ENCODE measurements around the gene MBNL1. TPM values are rescaled to one million over a fixed set of nuclear protein-coding genes. Genes with fewer than 3 reads are reported as not detected.

MBNL1 gene
- total RNA-seq, 1 experiment from 2014 or later = 265 TPM

DNA sequence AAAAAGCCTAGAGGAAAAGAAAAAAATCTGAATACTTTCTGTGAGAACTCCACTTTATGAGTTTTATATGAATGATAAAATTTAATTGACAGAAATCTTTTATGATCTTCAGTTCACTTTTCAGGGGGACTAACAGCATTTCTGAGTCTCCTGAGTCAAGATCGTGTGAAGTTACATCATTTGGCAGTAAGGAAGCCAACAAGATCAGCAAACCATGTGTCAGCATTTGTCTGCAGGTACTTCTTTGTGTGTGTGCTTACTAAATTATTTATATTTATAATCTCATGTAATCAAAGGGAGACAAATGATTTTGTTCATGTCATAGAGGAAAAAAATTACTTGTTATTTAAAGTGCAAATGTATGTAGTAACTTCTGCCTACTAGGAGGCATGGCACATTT is 217.6 kb downstream of the MBNL1 start:
- Histone ChIP-seq H3K9ac (ENCODE audit: low read length) (no peak overlapping the region), H3K27ac (ENCODE audit: low read length) (no peak overlapping the region), H3K9me3 (ENCODE audit: low read length) (no peaks in the 10 kb centered on the region), H3K4me1 (ENCODE audit: low read length) (no peaks in the 10 kb centered on the region), H3K4me3 (ENCODE audit: low read length) (no peak overlapping the region), H3K36me3 (ENCODE audit: insufficient read depth, low read length) (no peaks in the 10 kb centered on the region), H4K20me1 (ENCODE audit: insufficient read depth, low read depth, low read length) (no peaks in the 10 kb centered on the region), H3K4me2 (ENCODE audit: low read depth, low read length, poor library complexity, severe bottlenecking) (no peak overlapping the region), H2AFZ (ENCODE audit: low read length) (no peak overlapping the region), H3K79me2 (ENCODE audit: low read length) (no peaks in the 10 kb centered on the region), H3K27me3 (ENCODE audit: low read length) (no peaks in the 10 kb centered on the region), H3K9me2 (replicated peaks; ENCODE audit: insufficient read depth, low read length) (no peaks in the 10 kb centered on the region)
- DNase-seq = no peak

GRCh38 chr3:152488449-152488848 is 219.7 kb downstream of the MBNL1 start:
- no peaks in the 10 kb centered on the region for H4K20me1 ChIP-seq (ENCODE audit: insufficient read depth, low read depth, low read length)

GRCh38 chr3:152491922-152492321 is 223.2 kb downstream of the MBNL1 start:
- Histone ChIP-seq H4K20me1 (ENCODE audit: insufficient read depth, low read depth, low read length) (no peaks in the 10 kb centered on the region), H3K9me3 (ENCODE audit: low read length) (no peaks in the 10 kb centered on the region), H3K4me3 (ENCODE audit: low read length) (no peak overlapping the region), H3K4me1 (ENCODE audit: low read length) (peaks cover 7% of the 10 kb centered on the region), H3K4me2 (ENCODE audit: low read depth, low read length, poor library complexity, severe bottlenecking) (no peak overlapping the region), H3K9me2 (replicated peaks; ENCODE audit: insufficient read depth, low read length) (no peaks in the 10 kb centered on the region), H3K79me2 (ENCODE audit: low read length) (no peaks in the 10 kb centered on the region), H3K9ac (ENCODE audit: low read length) (no peak overlapping the region), H3K27ac (ENCODE audit: low read length) (no peak overlapping the region), H2AFZ (ENCODE audit: low read length) (no peak overlapping the region), H3K36me3 (ENCODE audit: insufficient read depth, low read length) (no peaks in the 10 kb centered on the region), H3K27me3 (ENCODE audit: low read length) (no peaks in the 10 kb centered on the region)
- DNase-seq = no peak

More at GRCh38 chr3:152488449-152488848, 219.7 kb downstream of the MBNL1 start:
- H3K79me2 ChIP-seq (ENCODE audit: low read length) = no peaks in the 10 kb centered on the region
- H3K9ac ChIP-seq (ENCODE audit: low read length) = no peak overlapping the region
- no peaks in the 10 kb centered on the region for H3K9me2 ChIP-seq (replicated peaks; ENCODE audit: insufficient read depth, low read length)
- H3K9me3 ChIP-seq (ENCODE audit: low read length) = no peaks in the 10 kb centered on the region
- no peak overlapping the region for H3K4me2 ChIP-seq (ENCODE audit: low read depth, low read length, poor library complexity, severe bottlenecking)
- no peaks in the 10 kb centered on the region for H3K36me3 ChIP-seq (ENCODE audit: insufficient read depth, low read length)
- no peak for DNase-seq
- H3K4me3 ChIP-seq (ENCODE audit: low read length) = no peak overlapping the region
- H2AFZ ChIP-seq (ENCODE audit: low read length) = no peak overlapping the region
- H3K4me1 ChIP-seq (ENCODE audit: low read length) = no peaks in the 10 kb centered on the region
- no peak overlapping the region for H3K27ac ChIP-seq (ENCODE audit: low read length)
- no peaks in the 10 kb centered on the region for H3K27me3 ChIP-seq (ENCODE audit: low read length)

DNA sequence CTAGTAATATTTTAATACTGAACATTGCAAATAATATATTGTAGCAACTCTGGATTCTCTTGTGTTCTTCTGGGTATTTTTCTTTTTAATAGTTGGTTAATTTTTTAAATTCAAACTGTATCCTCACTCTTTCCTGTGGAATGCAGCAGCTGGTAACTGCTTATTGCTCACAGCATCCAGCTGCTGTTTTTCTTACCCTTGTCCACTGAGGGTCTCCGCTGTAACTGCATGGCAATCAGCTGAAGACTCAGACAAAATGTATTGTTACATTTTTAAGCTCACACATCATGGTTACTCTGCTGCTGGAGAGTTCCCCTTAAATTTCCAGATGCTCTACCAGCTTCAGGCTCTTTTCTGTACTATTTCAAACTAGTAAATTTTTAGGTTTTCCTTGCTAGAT is 227.6 kb downstream of the MBNL1 start:
- H3K9ac ChIP-seq (ENCODE audit: low read length) = no peak overlapping the region
- no peaks in the 10 kb centered on the region for H3K27me3 ChIP-seq (ENCODE audit: low read length)
- DNase-seq = no peak
- no peaks in the 10 kb centered on the region for H4K20me1 ChIP-seq (ENCODE audit: insufficient read depth, low read depth, low read length)
- H3K79me2 ChIP-seq (ENCODE audit: low read length) = no peaks in the 10 kb centered on the region
- peaks cover 13% of the 10 kb centered on the region for H3K4me1 ChIP-seq (ENCODE audit: low read length)
- H3K36me3 ChIP-seq (ENCODE audit: insufficient read depth, low read length) = no peaks in the 10 kb centered on the region
- H3K9me2 ChIP-seq (replicated peaks; ENCODE audit: insufficient read depth, low read length) = no peaks in the 10 kb centered on the region
- no peak overlapping the region for H3K27ac ChIP-seq (ENCODE audit: low read length)
- H3K4me2 ChIP-seq (ENCODE audit: low read depth, low read length, poor library complexity, severe bottlenecking) = no peak overlapping the region
- H3K4me3 ChIP-seq (ENCODE audit: low read length) = no peak overlapping the region
- no peak overlapping the region for H2AFZ ChIP-seq (ENCODE audit: low read length)
- H3K9me3 ChIP-seq (ENCODE audit: low read length) = no peaks in the 10 kb centered on the region

DNA sequence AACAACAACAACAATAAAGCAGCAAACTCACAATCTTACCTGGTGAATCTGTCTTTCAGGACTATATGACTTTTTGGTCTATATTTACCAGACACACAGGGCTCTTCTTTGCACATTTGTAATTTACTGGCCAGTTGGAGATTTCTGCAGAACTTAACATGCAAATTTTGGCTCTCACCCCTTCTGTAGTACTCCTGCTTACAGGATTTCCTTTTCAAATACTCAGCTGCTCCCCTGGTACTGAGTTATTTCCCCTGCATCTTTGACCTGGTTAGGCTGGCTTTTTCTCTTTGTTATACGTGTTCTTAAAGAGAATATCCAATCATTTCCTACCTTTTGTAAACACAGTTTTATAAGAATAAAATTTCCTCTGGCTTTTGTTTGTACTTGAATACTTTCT is 228.0 kb downstream of the MBNL1 start:
- Histone ChIP-seq H3K27ac (ENCODE audit: low read length) (no peak overlapping the region), H3K27me3 (ENCODE audit: low read length) (no peaks in the 10 kb centered on the region), H3K79me2 (ENCODE audit: low read length) (no peaks in the 10 kb centered on the region), H3K9me3 (ENCODE audit: low read length) (no peaks in the 10 kb centered on the region), H3K9me2 (replicated peaks; ENCODE audit: insufficient read depth, low read length) (no peaks in the 10 kb centered on the region), H2AFZ (ENCODE audit: low read length) (no peak overlapping the region), H4K20me1 (ENCODE audit: insufficient read depth, low read depth, low read length) (no peaks in the 10 kb centered on the region), H3K4me3 (ENCODE audit: low read length) (no peak overlapping the region), H3K4me2 (ENCODE audit: low read depth, low read length, poor library complexity, severe bottlenecking) (no peak overlapping the region), H3K9ac (ENCODE audit: low read length) (no peak overlapping the region), H3K36me3 (ENCODE audit: insufficient read depth, low read length) (no peaks in the 10 kb centered on the region), H3K4me1 (ENCODE audit: low read length) (peaks cover 13% of the 10 kb centered on the region)
- DNase-seq = no peak

- no peak overlapping the region for H3K4me3 ChIP-seq (ENCODE audit: low read length)
- no peaks in the 10 kb centered on the region for H3K36me3 ChIP-seq (ENCODE audit: insufficient read depth, low read length)
- H3K9me3 ChIP-seq (ENCODE audit: low read length) = no peaks in the 10 kb centered on the region
- H4K20me1 ChIP-seq (ENCODE audit: insufficient read depth, low read depth, low read length) = no peaks in the 10 kb centered on the region
- no peaks in the 10 kb centered on the region for H3K9me2 ChIP-seq (replicated peaks; ENCODE audit: insufficient read depth, low read length)
- no peak overlapping the region for H3K4me2 ChIP-seq (ENCODE audit: low read depth, low read length, poor library complexity, severe bottlenecking)
- no peak overlapping the region for H3K9ac ChIP-seq (ENCODE audit: low read length)
- H3K4me1 ChIP-seq (ENCODE audit: low read length) = peaks cover 13% of the 10 kb centered on the region
- DNase-seq = no peak
- no peak overlapping the region for H3K27ac ChIP-seq (ENCODE audit: low read length)
- H2AFZ ChIP-seq (ENCODE audit: low read length) = no peak overlapping the region
- H3K79me2 ChIP-seq (ENCODE audit: low read length) = no peaks in the 10 kb centered on the region
- H3K27me3 ChIP-seq (ENCODE audit: low read length) = no peaks in the 10 kb centered on the region
These were observed 228.7 kb downstream of the MBNL1 start for GRCh38 chr3:152497457-152497856.

- H3K27me3 ChIP-seq (ENCODE audit: low read length) = no peaks in the 10 kb centered on the region
- H3K4me3 ChIP-seq (ENCODE audit: low read length) = no peak overlapping the region
- no peak overlapping the region for H3K9ac ChIP-seq (ENCODE audit: low read length)
- H3K9me2 ChIP-seq (replicated peaks; ENCODE audit: insufficient read depth, low read length) = no peaks in the 10 kb centered on the region
- no peak overlapping the region for H3K27ac ChIP-seq (ENCODE audit: low read length)
- no peak overlapping the region for H2AFZ ChIP-seq (ENCODE audit: low read length)
- peaks cover 13% of the 10 kb centered on the region for H3K4me1 ChIP-seq (ENCODE audit: low read length)
- H3K79me2 ChIP-seq (ENCODE audit: low read length) = no peaks in the 10 kb centered on the region
- no peaks in the 10 kb centered on the region for H4K20me1 ChIP-seq (ENCODE audit: insufficient read depth, low read depth, low read length)
- H3K36me3 ChIP-seq (ENCODE audit: insufficient read depth, low read length) = no peaks in the 10 kb centered on the region
- H3K9me3 ChIP-seq (ENCODE audit: low read length) = no peaks in the 10 kb centered on the region
- no peak overlapping the region for H3K4me2 ChIP-seq (ENCODE audit: low read depth, low read length, poor library complexity, severe bottlenecking)
- DNase-seq = no peak
These were observed 229.2 kb downstream of the MBNL1 start for GRCh38 chr3:152497890-152498289.

GRCh38 chr3:152499791-152500385 is 231.2 kb downstream of the MBNL1 start:
- Histone ChIP-seq H2AFZ (ENCODE audit: low read length) (no peak overlapping the region), H3K4me3 (ENCODE audit: low read length) (no peak overlapping the region), H3K27me3 (ENCODE audit: low read length) (no peaks in the 10 kb centered on the region), H3K27ac (ENCODE audit: low read length) (no peak overlapping the region), H3K4me1 (ENCODE audit: low read length) (peaks cover 13% of the 10 kb centered on the region), H3K36me3 (ENCODE audit: insufficient read depth, low read length) (no peaks in the 10 kb centered on the region), H3K9me2 (replicated peaks; ENCODE audit: insufficient read depth, low read length) (no peaks in the 10 kb centered on the region), H3K4me2 (ENCODE audit: low read depth, low read length, poor library complexity, severe bottlenecking) (no peak overlapping the region), H3K79me2 (ENCODE audit: low read length) (no peaks in the 10 kb centered on the region), H4K20me1 (ENCODE audit: insufficient read depth, low read depth, low read length) (no peaks in the 10 kb centered on the region), H3K9me3 (ENCODE audit: low read length) (no peaks in the 10 kb centered on the region), H3K9ac (ENCODE audit: low read length) (no peak overlapping the region)
- no peak for DNase-seq

DNA sequence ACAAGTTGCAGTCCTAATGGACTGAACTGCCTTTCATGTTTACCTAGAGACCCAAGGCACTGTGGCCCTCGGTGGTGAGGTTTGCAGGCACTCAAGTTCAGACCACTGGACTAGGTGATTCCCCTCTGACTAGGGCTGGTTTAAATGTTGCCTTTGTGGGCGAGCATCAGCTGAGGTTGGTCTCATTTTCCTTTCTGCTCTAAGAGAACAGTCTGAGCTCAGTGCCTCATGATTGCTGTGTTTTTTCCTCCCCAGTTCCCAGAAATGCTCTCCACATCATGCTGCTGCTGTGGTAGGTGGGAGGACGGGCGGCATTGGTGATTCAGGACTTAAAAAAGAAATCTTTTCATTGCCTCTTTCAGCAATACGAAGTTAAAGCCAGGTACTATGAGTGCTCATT is 237.2 kb downstream of the MBNL1 start:
- no peak overlapping the region for H3K27ac ChIP-seq (ENCODE audit: low read length)
- H3K4me1 ChIP-seq (ENCODE audit: low read length) = no peaks in the 10 kb centered on the region
- H3K9me3 ChIP-seq (ENCODE audit: low read length) = no peaks in the 10 kb centered on the region
- H4K20me1 ChIP-seq (ENCODE audit: insufficient read depth, low read depth, low read length) = no peaks in the 10 kb centered on the region
- H3K27me3 ChIP-seq (ENCODE audit: low read length) = no peaks in the 10 kb centered on the region
- no peaks in the 10 kb centered on the region for H3K36me3 ChIP-seq (ENCODE audit: insufficient read depth, low read length)
- no peaks in the 10 kb centered on the region for H3K79me2 ChIP-seq (ENCODE audit: low read length)
- H3K9ac ChIP-seq (ENCODE audit: low read length) = no peak overlapping the region
- no peaks in the 10 kb centered on the region for H3K9me2 ChIP-seq (replicated peaks; ENCODE audit: insufficient read depth, low read length)
- no peak overlapping the region for H3K4me3 ChIP-seq (ENCODE audit: low read length)
- no peak overlapping the region for H3K4me2 ChIP-seq (ENCODE audit: low read depth, low read length, poor library complexity, severe bottlenecking)
- no peak overlapping the region for H2AFZ ChIP-seq (ENCODE audit: low read length)
- DNase-seq = no peak

Measured in Karpas-422 (cell line).